Skeletal muscle satellite cell (primary cell): ENCODE data around the gene LRRC40.
A peak's percentile ranks its signal among the peaks of the same experiment; 100 is the strongest.
"Not testable (repeated sequence)": the region's sequence is repeated elsewhere in the genome, so short reads cannot be mapped to it uniquely, and the experiment has no call there.

ENCODE experiments used
- H3K27me3 ChIP-seq: 2 replicates; pipeline ENCODE4 v1.7.0; 2013; ENCODE audit warnings: low read length; ENCODE audit not compliant: control insufficient read depth, insufficient read depth
- H3K36me3 ChIP-seq: 2 replicates; pipeline ENCODE4 v1.7.0; 2013; ENCODE audit warnings: mild to moderate bottlenecking, control low read depth, low read length; ENCODE audit not compliant: insufficient read depth
- H3K4me1 ChIP-seq: 2 replicates; pipeline ENCODE4 v1.7.0; 2013; ENCODE audit warnings: low read length; ENCODE audit not compliant: control insufficient read depth, insufficient read depth
- H3K4me2 ChIP-seq: 2 replicates; pipeline ENCODE4 v1.7.0; 2013; ENCODE audit warnings: mild to moderate bottlenecking, low read length
- H3K4me3 ChIP-seq: 2 replicates; pipeline ENCODE4 v1.7.0; 2013; ENCODE audit warnings: low read length
- H3K9ac ChIP-seq: 2 replicates; pipeline ENCODE4 v1.7.0; 2013; ENCODE audit warnings: mild to moderate bottlenecking, low read depth, low read length, moderate library complexity
- H3K9me3 ChIP-seq: replicated peaks from 2 replicates; pipeline ENCODE4 v1.7.0; 2013; ENCODE audit warnings: mild to moderate bottlenecking, control low read depth, low read length

The LRRC40 gene

DNA sequence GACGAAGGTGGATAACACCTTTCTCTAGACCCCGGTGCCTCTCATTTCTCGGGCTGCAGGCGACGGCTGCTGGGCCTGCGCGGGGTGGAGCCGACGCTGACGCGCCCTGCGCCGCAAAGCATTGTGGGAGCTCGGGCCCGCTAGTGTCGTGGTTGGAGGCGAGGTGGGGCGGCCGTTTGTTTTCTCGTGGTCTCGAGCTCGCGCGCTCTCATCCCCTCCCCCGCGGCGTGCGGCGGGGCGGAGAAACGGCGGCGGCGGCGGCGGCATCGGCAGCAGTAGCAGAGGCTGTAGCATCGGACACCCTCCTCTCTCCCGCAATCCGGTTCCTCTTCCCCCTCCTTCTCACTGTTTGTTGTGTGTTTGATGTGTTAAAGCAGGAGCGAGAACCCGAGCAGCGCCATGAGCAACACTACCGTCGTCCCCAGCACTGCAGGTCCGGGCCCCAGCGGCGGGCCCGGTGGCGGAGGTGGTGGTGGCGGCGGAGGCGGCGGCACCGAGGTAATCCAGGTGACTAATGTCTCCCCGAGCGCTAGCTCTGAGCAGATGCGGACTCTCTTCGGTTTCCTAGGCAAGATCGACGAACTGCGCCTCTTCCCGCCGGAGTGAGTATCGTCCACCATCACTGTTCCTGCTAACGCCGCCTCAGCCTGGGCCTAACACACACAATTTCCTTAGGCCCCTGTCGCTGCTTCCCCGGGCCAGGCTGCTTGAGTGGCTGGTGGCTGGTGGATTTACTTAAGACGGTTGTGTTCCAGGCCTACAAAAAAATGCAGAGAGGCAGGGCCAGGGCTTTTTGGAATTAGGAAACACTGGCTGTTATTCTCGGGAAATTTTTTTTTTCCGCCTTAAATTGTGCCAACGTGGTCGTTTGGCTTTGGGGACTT, 16.1 kb upstream of the LRRC40 start, which contains the start of gene SRSF11:
TSS of gene SRSF11 (plus strand) at position 143 of the 884 bp plus-strand sequence. CDS start at position 400, 257 bp downstream.
- H3K4me3 ChIP-seq, result peak within 1 kb of the TSS; percentile 98
- H3K36me3 ChIP-seq, result peaks cover 37% of the 10 kb centered on the region
- no peaks in the 10 kb centered on the region for H3K9me3 ChIP-seq
- H3K4me2 ChIP-seq, result peak within 1 kb of the TSS; percentile 86
- H3K9ac ChIP-seq, result peak within 1 kb of the TSS; percentile 97
- H3K4me1 ChIP-seq, result peaks cover 21% of the 10 kb centered on the region
- no peaks in the 10 kb centered on the region for H3K27me3 ChIP-seq

DNA sequence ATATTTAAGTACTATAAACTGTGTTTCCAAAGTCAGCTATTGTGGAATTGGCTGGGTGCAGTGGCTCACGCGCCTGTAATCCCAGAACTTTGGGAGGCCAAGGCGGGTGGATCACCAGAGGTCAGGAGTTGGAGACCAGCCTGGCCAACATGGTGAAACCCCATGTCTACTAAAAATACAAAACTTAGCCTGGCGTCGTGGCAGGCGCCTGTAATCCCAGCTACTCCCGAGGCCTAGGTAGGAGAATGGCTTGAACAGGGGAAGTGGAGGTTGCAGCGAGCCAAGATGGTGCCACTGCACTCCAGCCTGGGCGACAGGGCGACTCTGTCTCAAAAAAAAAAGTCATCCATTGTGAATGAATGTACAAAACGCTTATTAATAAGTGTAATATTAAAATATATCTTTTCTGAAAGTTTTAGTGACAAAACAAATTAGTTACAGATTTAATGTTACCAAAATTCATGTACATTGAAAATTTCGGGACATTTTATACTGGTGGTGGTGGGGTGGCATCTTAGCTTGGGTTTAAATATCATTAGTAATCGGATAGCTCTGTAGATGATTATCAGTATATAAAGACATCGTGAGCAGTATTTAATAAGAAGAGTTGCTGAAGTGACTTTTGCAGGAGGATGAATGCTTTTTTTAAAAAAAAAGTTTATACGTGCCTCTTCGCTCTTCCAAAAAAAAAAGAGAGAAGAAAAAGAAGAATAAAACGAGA, 15.3 kb upstream of the LRRC40 start:
- peak overlapping the region; percentile 98 for H3K4me3 ChIP-seq
- H3K4me2 ChIP-seq, result peak overlapping the region; percentile 86
- peaks cover 16% of the 10 kb centered on the region for H3K4me1 ChIP-seq
- H3K9ac ChIP-seq, result peak overlapping the region; percentile 97
- H3K9me3 ChIP-seq, result no peaks in the 10 kb centered on the region
- H3K36me3 ChIP-seq, result peaks cover 43% of the 10 kb centered on the region
- H3K27me3 ChIP-seq, result no peaks in the 10 kb centered on the region

DNA sequence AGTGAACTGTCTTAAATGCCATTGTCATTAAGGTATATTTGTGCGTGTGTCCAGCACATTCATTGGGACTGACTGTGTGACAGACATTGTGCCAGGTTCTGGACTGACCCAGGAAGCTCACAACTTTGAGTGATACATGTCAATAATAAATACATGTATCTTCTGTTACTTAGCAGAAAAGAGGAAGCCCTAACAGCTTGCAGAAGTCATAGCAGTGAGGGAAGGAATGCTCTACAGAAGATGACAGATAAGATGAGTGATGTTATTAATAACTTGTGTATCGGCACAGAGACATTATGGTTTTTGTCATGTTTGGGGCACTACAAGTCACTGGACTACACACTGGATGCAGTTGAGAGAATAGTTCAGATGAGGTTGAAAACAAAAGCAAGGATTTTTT, 14.6 kb upstream of the LRRC40 start:
- Histone ChIP-seq H3K9ac (no peak overlapping the region), H3K9me3 (no peaks in the 10 kb centered on the region), H3K27me3 (no peaks in the 10 kb centered on the region), H3K4me3 (no peak overlapping the region), H3K4me2 (no peak overlapping the region), H3K4me1 (peaks cover 16% of the 10 kb centered on the region), H3K36me3 (peaks cover 46% of the 10 kb centered on the region)

DNA sequence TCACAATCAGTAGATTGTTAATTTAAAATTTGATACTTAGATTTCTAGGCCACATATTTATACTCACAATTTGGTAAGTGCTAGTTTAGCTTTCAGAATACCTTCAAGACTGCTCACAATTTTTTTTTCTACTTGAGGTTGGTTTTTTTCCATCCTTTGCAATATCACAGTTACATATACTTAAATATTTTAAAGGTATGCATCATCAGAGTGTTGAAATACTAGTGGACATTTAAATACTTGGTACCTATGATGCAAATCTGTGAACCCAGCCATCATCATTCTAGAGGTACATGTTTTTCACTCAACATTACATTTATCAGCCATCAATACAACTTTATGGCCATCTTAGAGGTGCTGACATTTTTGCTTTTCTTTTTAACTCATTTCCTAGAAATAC, 6.2 kb upstream of the LRRC40 start:
- Histone ChIP-seq H3K4me1 (peaks cover 15% of the 10 kb centered on the region), H3K36me3 (peaks cover 28% of the 10 kb centered on the region), H3K9ac (no peak overlapping the region)

DNA sequence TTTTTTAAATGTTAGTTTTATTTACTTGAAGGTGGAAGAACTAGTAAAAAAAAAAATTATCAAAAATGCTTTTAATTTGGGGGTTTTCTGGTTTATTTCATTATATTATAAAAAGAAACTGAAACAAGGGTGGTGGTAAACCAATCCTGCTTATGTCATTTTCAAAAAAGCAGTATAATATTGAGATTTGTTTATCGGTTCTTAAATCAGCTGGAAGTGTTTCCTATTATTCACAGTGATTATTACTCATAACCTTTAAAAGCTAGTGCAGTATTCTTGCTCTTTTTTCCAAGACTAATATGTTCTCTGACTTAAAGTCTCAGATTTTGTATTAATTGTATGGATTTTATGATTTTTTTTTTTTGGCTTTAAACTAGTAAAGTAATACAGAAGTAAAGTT, 5.4 kb upstream of the LRRC40 start:
- Histone ChIP-seq H3K9me3 (no peaks in the 10 kb centered on the region), H3K4me2 (peak overlapping the region; percentile 13), H3K4me3 (no peak overlapping the region), H3K36me3 (peaks cover 22% of the 10 kb centered on the region), H3K27me3 (no peaks in the 10 kb centered on the region), H3K4me1 (peaks cover 15% of the 10 kb centered on the region), H3K9ac (no peak overlapping the region)

More for the DNA sequence above, 6.2 kb upstream of the LRRC40 start:
- Histone ChIP-seq H3K4me2 (peak overlapping the region; percentile 13), H3K27me3 (no peaks in the 10 kb centered on the region), H3K4me3 (no peak overlapping the region), H3K9me3 (no peaks in the 10 kb centered on the region)

DNA sequence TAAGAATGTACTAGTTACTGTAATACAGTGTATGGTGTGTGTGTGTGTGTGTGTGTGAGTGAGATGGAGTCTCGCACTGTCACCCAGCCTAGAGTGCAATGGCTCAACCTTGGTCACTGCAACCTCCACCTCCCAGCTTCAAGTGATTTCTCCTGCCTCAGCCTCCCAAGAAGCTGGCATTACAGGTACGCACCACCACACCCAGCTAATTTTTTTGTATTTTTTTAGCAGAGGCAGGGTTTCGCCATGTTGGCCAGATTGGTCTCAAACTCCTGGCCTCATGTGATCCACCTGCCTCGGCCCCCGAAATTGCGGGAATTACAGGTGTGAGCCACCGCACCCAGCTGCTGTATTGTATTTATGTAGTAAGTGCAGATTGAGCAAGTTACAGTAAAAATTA, 2.9 kb upstream of the LRRC40 start:
- H3K4me1 ChIP-seq, result peaks cover 29% of the 10 kb centered on the region
- H3K4me2 ChIP-seq, result no peak overlapping the region
- peaks cover 13% of the 10 kb centered on the region for H3K36me3 ChIP-seq
- no peaks in the 10 kb centered on the region for H3K27me3 ChIP-seq
- H3K9ac ChIP-seq, result no peak overlapping the region
- H3K4me3 ChIP-seq, result no peak overlapping the region
- H3K9me3 ChIP-seq, result no peaks in the 10 kb centered on the region

DNA sequence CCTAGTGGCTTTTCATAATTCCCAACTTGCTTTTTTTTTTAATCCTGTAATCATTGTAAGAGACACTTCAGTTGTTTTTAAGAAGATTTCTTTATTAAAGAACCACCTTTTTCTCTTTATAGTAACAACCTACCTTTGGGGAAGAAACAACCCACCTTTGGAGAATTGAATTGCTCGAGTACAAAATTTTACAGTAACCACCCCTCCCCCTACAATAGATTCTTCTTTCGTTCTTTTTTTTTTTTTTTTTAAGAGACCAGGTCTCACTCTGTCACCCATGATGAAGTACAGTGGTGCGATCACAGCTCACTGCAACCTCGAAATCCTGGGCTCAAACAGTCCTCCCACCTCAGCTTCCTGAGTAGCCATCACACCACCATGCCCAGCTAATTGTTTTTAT, 2.1 kb upstream of the LRRC40 start:
- no peak overlapping the region for H3K9ac ChIP-seq
- H3K4me1 ChIP-seq, result peaks cover 29% of the 10 kb centered on the region
- no peaks in the 10 kb centered on the region for H3K27me3 ChIP-seq

DNA sequence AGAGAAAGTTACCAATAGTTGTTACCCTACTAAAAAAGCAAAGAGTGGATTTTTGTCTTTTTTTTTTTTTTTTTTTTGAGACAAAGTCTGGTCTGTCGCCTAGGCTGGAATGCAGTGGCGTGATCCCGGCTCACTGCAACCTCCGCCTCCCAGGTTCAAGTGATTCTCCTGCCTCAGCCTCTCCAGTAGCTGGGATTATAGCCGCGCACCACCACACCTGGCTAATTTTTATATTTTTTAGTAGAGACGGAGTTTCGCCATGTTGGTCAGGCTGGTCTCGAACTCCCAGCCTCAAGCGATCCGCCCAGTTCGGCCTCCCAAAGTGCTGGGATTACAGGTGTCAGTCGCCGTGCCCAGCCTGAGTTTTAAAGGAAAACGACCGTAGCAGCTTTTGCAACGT, 1.5 kb upstream of the LRRC40 start:
- peaks cover 29% of the 10 kb centered on the region for H3K4me1 ChIP-seq
- H3K4me2 ChIP-seq, result peak overlapping the region; percentile 87
- H3K9ac ChIP-seq, result peak overlapping the region; percentile 98
- not testable (repeated sequence) for H3K9me3 ChIP-seq, H3K27me3 ChIP-seq
- peaks cover 13% of the 10 kb centered on the region for H3K36me3 ChIP-seq
- peak overlapping the region; percentile 84 for H3K4me3 ChIP-seq

More for the DNA sequence above, 2.1 kb upstream of the LRRC40 start:
- peak overlapping the region; percentile 84 for H3K4me3 ChIP-seq
- peak overlapping the region; percentile 87 for H3K4me2 ChIP-seq
- H3K9me3 ChIP-seq, result no peaks in the 10 kb centered on the region
- H3K36me3 ChIP-seq, result peaks cover 13% of the 10 kb centered on the region

DNA sequence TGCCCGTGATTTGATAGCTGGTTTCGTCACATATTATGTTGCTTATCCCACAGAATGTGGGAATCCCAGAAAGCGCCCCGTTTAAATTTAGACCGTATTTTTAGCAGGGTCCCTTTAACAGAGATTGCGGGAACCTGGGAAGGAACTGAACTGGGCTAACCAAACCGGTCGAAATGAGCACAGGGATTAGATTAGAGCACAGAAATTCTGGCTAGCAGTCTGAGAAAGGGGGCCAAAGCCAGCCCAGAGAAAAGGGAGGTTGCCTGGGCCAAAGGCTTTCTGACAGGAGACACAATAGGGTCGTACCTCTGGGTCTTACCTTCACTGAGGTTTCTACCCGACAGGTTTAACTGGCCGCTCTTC, 327 bp downstream of the LRRC40 start:
- H3K4me1 ChIP-seq, result peaks cover 23% of the 10 kb centered on the region
- peak overlapping the region; percentile 98 for H3K9ac ChIP-seq
- peak overlapping the region; percentile 91 for H3K4me2 ChIP-seq
- H3K36me3 ChIP-seq, result peaks cover 13% of the 10 kb centered on the region
- no peaks in the 10 kb centered on the region for H3K9me3 ChIP-seq
- H3K27me3 ChIP-seq, result no peaks in the 10 kb centered on the region
- peak overlapping the region; percentile 84 for H3K4me3 ChIP-seq

DNA sequence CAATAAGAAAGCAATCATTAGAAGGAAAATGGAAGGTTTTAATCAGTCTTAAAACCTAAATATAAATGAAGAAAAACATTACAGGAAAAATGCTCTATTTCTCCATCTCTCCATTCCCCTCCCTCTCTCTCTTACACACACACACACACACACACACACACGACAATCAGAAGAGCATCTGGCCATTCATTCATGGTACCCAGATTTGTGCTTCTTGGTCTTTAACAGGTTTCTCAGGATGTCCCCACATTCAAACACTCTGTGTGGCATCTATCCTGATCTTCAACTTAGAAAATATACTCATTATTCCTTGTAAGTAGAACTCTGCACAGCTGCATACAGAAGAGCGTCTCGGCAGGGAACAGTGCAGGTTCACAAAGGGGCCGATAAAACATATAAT, 779 bp downstream of the LRRC40 start:
- Histone ChIP-seq H3K4me3 (peak overlapping the region; percentile 84), H3K36me3 (peaks cover 13% of the 10 kb centered on the region), H3K9me3 (no peaks in the 10 kb centered on the region), H3K27me3 (no peaks in the 10 kb centered on the region), H3K9ac (peak overlapping the region; percentile 98), H3K4me2 (peak overlapping the region; percentile 91), H3K4me1 (peaks cover 23% of the 10 kb centered on the region)

DNA sequence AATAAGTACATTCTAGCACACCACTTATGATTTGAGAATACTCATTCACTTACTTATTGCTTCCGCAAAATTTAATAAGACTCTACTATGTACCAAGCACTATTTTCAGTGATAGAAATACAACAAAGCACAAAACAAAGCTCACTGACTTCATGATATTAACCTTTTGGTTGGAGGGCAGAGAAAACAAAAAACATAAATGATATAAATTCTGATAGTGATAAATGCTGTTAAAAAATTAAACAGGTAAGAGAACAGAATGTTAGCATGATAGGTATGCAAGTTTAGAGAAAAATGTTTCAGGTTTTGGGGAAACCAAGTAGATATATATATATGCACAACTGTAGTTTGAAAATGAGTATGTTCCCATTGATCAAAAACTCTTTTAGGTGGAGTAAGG, 1.2 kb downstream of the LRRC40 start:
- Histone ChIP-seq H3K4me3 (peak overlapping the region; percentile 84), H3K9ac (peak overlapping the region; percentile 98), H3K36me3 (peaks cover 11% of the 10 kb centered on the region), H3K4me1 (peaks cover 23% of the 10 kb centered on the region), H3K4me2 (peak overlapping the region; percentile 91), H3K9me3 (no peaks in the 10 kb centered on the region), H3K27me3 (no peaks in the 10 kb centered on the region)
